HepG2 (cell line): ENCODE data around the gene CCL23. TPM values are rescaled to one million over a fixed set of nuclear protein-coding genes. Genes with fewer than 3 reads are reported as not detected.
A peak's percentile ranks its signal among the peaks of the same experiment; 100 is the strongest.

ENCODE experiments used
- ARNT ChIP-seq: fragments of 450-650 bp; IDR thresholded peaks from 2 replicates; pipeline ENCODE4 v1.6.1; 2017
- BHLHE40 ChIP-seq: IDR thresholded peaks from 2 replicates; pipeline ENCODE4 v1.6.1; 2011; ENCODE audit warnings: low read length, improper control_type of control experiment
- FOXA1 ChIP-seq, 2 experiments: fragments of 450-650 bp in 1 of 2; sonication (generic) in 1 of 2; formaldehyde crosslinking in 1 of 2; IDR thresholded peaks; 2 replicates each; pipeline versions ENCODE4 v1.4.0 to v1.6.1; 2016 to 2020; ENCODE audit warnings: missing genetic modification reagents in 1 of 2
- KDM1A ChIP-seq: IDR thresholded peaks from 2 replicates; pipeline ENCODE4 v1.6.1; 2016; ENCODE audit warnings: missing compliant biosample characterization
- MAZ ChIP-seq, 2 experiments: sonication (generic) in 1 of 2; formaldehyde crosslinking in 1 of 2; IDR thresholded peaks; 2 replicates each; pipeline versions ENCODE4 v1.5.0 to v1.6.1; 2012 to 2020; ENCODE audit warnings: low read depth in 2 of 2, mild to moderate bottlenecking in 2 of 2, borderline replicate concordance in 1 of 2, improper control_type of control experiment in 1 of 2, low read length in 1 of 2, missing genetic modification reagents in 1 of 2, moderate library complexity in 1 of 2
- MBD4 ChIP-seq: IDR thresholded peaks from 2 replicates; pipeline ENCODE4 v1.6.1; 2012; ENCODE audit warnings: low read length, inconsistent platforms, borderline replicate concordance
- NFE2 ChIP-seq: sonication (generic); formaldehyde crosslinking; IDR thresholded peaks from 2 replicates; pipeline ENCODE4 v1.4.0; 2020; ENCODE audit warnings: missing genetic modification reagents
- RFX5 ChIP-seq: IDR thresholded peaks from 2 replicates; pipeline ENCODE4 v1.6.1; 2011; ENCODE audit warnings: low read depth, low read length, improper control_type of control experiment
- RXRA ChIP-seq: sonication (generic); formaldehyde crosslinking; IDR thresholded peaks from 2 replicates; pipeline ENCODE4 v1.5.1; 2020; ENCODE audit warnings: missing genetic modification reagents
- SMC3 ChIP-seq: IDR thresholded peaks from 2 replicates; pipeline ENCODE4 v1.6.1; 2011; ENCODE audit warnings: low read length, improper control_type of control experiment
- SNAI1 ChIP-seq: sonication (generic); formaldehyde crosslinking; IDR thresholded peaks from 2 replicates; pipeline ENCODE4 v1.5.0; 2020; ENCODE audit warnings: mild to moderate bottlenecking, missing genetic modification reagents, borderline replicate concordance
- TBX3 ChIP-seq: fragments of 450-650 bp; IDR thresholded peaks from 2 replicates; pipeline ENCODE4 v1.6.1; 2017; ENCODE audit warnings: antibody characterized with exemption, mild to moderate bottlenecking, inconsistent platforms, borderline replicate concordance
- ZFP37 ChIP-seq: sonication (generic); formaldehyde crosslinking; IDR thresholded peaks from 2 replicates; pipeline ENCODE4 v1.4.0; 2020; ENCODE audit warnings: missing genetic modification reagents, borderline replicate concordance
- ZNF180 ChIP-seq: sonication (generic); formaldehyde crosslinking; IDR thresholded peaks from 2 replicates; pipeline ENCODE4 v1.4.0; 2020; ENCODE audit warnings: low read depth, missing genetic modification reagents, borderline replicate concordance
- ZNF235 ChIP-seq: sonication (generic); formaldehyde crosslinking; IDR thresholded peaks from 2 replicates; pipeline ENCODE4 v1.8.1; 2023; ENCODE audit warnings: mild to moderate bottlenecking, missing genetic modification reagents, borderline replicate concordance
- ZNF468 ChIP-seq: sonication (generic); formaldehyde crosslinking; IDR thresholded peaks from 2 replicates; pipeline ENCODE4 v1.8.0; 2022; ENCODE audit warnings: mild to moderate bottlenecking, moderate library complexity, missing genetic modification reagents
- ZNF550 ChIP-seq: sonication (generic); formaldehyde crosslinking; IDR thresholded peaks from 2 replicates; pipeline ENCODE4 v1.4.0; 2020; ENCODE audit warnings: mild to moderate bottlenecking, missing genetic modification reagents, borderline replicate concordance
- ZNF839 ChIP-seq: sonication (generic); formaldehyde crosslinking; IDR thresholded peaks from 2 replicates; pipeline ENCODE4 v1.4.0; 2020; ENCODE audit warnings: missing genetic modification reagents, mild to moderate bottlenecking, borderline replicate concordance
- ZNF879 ChIP-seq: sonication (generic); formaldehyde crosslinking; IDR thresholded peaks from 2 replicates; pipeline ENCODE4 v1.8.1; 2023; ENCODE audit warnings: missing genetic modification reagents
- polyA plus RNA-seq, 8 experiments: library from polyadenylated mRNA; depleted of rRNA in 3 of 8; stranded (reverse) in 7 of 8; unstranded in 1 of 8; fragments of >200 nt; fragmentation: Illumina TruSeq in 4 of 8; extraction: Trizol in 4 of 8; gene quantifications; 2 replicates each; pipeline versions ENCODE4 v1.2.1 to v1.2.3, GENCODE V29; 2011 to 2016; ENCODE audit warnings: low read depth in 4 of 8, missing spikeins in 1 of 8, mixed read lengths in 1 of 8; ENCODE audit not compliant: insufficient read depth in 1 of 8
- total RNA-seq, 5 experiments: library from RNA; depleted of rRNA; stranded (reverse); fragments of >200 nt; fragmentation: Illumina TruSeq; extraction: Trizol; gene quantifications; 2 replicates each; pipeline ENCODE4 v1.2.3, GENCODE V29; 2016; ENCODE audit warnings: low read depth in 1 of 5
- TF ChIP-seq, protein P1 (sequence below): sonication (generic); formaldehyde crosslinking; conservative IDR thresholded peaks from 2 replicates; pipeline ENCODE4 v1.8.0; 2022; ENCODE audit warnings: mild to moderate bottlenecking, moderate library complexity, missing genetic modification reagents
- TF ChIP-seq, protein P2 (sequence below): sonication (generic); formaldehyde crosslinking; IDR thresholded peaks from 2 replicates; pipeline ENCODE4 v1.4.0; 2020; ENCODE audit warnings: missing genetic modification reagents
- TF ChIP-seq, protein P3 (sequence below): sonication (generic); formaldehyde crosslinking; IDR thresholded peaks from 2 replicates; pipeline ENCODE4 v1.8.1; 2023; ENCODE audit warnings: mild to moderate bottlenecking, moderate library complexity, missing genetic modification reagents
- TF ChIP-seq, protein P4 (sequence below): sonication (generic); formaldehyde crosslinking; conservative IDR thresholded peaks from 2 replicates; pipeline ENCODE4 v1.8.0; 2022; ENCODE audit warnings: low read depth, missing genetic modification reagents
- TF ChIP-seq, protein P5 (sequence below): sonication (generic); formaldehyde crosslinking; IDR thresholded peaks from 2 replicates; pipeline ENCODE4 v1.5.0; 2020; ENCODE audit warnings: missing genetic modification reagents, mild to moderate bottlenecking, borderline replicate concordance

Gene CCL23
- total and polyA plus RNA-seq, 2 of the 13 experiments (the other 11 are each of a cell fraction or from before 2014, with no cell fraction given) = not detected

DNA sequence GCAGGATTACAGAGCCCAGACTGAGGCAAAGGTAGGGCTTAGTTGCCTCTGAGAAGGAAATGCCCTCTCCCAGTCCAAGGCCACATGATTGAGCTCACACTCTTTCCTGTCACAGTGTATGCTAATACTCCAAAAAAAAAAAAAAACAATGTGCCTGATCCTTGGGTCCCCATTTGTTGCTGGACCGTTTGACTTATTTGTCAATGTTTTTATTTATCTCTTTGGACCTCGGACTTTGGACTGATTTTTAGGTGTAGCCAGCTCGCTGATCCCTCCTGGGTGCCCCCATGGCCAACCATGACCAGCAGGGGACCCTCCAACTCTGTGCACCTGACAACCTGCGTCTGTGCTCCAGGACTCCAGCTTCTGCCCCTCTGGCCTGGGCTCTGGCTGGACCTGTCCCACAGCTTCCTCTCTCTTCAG, 35.9 kb downstream of the CCL23 start (continued):
- TF ChIP-seq, protein P1, sequence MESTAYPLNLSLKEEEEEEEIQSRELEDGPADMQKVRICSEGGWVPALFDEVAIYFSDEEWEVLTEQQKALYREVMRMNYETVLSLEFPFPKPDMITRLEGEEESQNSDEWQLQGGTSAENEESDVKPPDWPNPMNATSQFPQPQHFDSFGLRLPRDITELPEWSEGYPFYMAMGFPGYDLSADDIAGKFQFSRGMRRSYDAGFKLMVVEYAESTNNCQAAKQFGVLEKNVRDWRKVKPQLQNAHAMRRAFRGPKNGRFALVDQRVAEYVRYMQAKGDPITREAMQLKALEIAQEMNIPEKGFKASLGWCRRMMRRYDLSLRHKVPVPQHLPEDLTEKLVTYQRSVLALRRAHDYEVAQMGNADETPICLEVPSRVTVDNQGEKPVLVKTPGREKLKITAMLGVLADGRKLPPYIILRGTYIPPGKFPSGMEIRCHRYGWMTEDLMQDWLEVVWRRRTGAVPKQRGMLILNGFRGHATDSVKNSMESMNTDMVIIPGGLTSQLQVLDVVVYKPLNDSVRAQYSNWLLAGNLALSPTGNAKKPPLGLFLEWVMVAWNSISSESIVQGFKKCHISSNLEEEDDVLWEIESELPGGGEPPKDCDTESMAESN (CRISPR knock-in tag) = 0 out of 2 replicates have a peak, but pooled peaks have one; percentile 32
- TF ChIP-seq ZNF180 = no peak
- TF ChIP-seq ZNF879 (CRISPR knock-in tag) = no peak
- TF ChIP-seq ZNF839 (CRISPR knock-in tag) = no peak
- TF ChIP-seq TBX3 = no peak
- no peak for TF ChIP-seq NFE2 (CRISPR knock-in tag)
- TF ChIP-seq, protein P2, sequence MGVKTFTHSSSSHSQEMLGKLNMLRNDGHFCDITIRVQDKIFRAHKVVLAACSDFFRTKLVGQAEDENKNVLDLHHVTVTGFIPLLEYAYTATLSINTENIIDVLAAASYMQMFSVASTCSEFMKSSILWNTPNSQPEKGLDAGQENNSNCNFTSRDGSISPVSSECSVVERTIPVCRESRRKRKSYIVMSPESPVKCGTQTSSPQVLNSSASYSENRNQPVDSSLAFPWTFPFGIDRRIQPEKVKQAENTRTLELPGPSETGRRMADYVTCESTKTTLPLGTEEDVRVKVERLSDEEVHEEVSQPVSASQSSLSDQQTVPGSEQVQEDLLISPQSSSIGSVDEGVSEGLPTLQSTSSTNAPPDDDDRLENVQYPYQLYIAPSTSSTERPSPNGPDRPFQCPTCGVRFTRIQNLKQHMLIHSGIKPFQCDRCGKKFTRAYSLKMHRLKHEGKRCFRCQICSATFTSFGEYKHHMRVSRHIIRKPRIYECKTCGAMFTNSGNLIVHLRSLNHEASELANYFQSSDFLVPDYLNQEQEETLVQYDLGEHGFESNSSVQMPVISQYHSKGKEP (CRISPR knock-in tag) = no peak
- TF ChIP-seq ZFP37 (CRISPR knock-in tag) = no peak
- TF ChIP-seq, protein P3, sequence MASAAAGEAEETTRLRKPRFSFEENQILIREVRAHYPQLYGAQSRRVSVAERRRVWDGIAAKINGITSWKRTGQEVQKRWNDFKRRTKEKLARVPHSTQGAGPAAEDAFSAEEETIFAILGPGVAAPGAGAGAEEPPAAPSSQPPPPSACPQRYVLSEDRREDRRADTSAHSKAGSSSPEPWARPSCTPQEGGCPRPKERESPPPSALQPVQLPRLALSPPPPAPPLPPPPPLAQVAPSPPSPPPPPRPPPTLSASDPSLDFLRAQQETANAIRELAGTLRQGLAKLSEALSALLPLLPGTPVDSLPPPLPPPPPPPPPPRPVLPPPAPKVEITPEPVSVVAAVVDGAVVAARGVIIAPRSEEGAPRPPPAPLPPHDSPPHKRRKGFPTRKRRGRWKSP (CRISPR knock-in tag) = no peak
- TF ChIP-seq, protein P4, sequence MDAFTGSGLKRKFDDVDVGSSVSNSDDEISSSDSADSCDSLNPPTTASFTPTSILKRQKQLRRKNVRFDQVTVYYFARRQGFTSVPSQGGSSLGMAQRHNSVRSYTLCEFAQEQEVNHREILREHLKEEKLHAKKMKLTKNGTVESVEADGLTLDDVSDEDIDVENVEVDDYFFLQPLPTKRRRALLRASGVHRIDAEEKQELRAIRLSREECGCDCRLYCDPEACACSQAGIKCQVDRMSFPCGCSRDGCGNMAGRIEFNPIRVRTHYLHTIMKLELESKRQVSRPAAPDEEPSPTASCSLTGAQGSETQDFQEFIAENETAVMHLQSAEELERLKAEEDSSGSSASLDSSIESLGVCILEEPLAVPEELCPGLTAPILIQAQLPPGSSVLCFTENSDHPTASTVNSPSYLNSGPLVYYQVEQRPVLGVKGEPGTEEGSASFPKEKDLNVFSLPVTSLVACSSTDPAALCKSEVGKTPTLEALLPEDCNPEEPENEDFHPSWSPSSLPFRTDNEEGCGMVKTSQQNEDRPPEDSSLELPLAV (CRISPR knock-in tag) = no peak
- no peak for TF ChIP-seq ARNT
- TF ChIP-seq RFX5 = no peak
- TF ChIP-seq RXRA (CRISPR knock-in tag) = peak; percentile 43; the same call in 1 of the 2 replicates
- TF ChIP-seq, protein P5, sequence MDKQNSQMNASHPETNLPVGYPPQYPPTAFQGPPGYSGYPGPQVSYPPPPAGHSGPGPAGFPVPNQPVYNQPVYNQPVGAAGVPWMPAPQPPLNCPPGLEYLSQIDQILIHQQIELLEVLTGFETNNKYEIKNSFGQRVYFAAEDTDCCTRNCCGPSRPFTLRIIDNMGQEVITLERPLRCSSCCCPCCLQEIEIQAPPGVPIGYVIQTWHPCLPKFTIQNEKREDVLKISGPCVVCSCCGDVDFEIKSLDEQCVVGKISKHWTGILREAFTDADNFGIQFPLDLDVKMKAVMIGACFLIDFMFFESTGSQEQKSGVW = no peak
- TF ChIP-seq BHLHE40 = 0 out of 2 replicates have a peak, but pooled peaks have one; percentile 26
- no peak for TF ChIP-seq ZNF235 (CRISPR knock-in tag)
- no peak for TF ChIP-seq MBD4
- no peak for TF ChIP-seq ZNF468 (CRISPR knock-in tag)
- TF ChIP-seq MAZ (IDR thresholded peaks at IDR 0.05; ENCODE audit: borderline replicate concordance, low read depth, low read length) = peak; percentile 82; the same call in 1 of the 2 replicates
- peak; percentile 48; the same call in 1 of the 2 replicates for TF ChIP-seq MAZ (CRISPR knock-in tag; IDR thresholded peaks at IDR 0.05; ENCODE audit: low read depth)
- TF ChIP-seq KDM1A (CRISPR knock-in tag) = no peak
- peak; percentile 77 for TF ChIP-seq SMC3
- TF ChIP-seq FOXA1 (IDR thresholded peaks at IDR 0.05) = no peak
- no peak; the same call in 1 of the 2 replicates for TF ChIP-seq FOXA1 (CRISPR knock-in tag; IDR thresholded peaks at IDR 0.05)
- no peak for TF ChIP-seq ZNF550 (CRISPR knock-in tag)
- TF ChIP-seq SNAI1 (CRISPR knock-in tag) = no peak
